Right renal cortex interstitium (tissue), 3 donors: ENCODE results near the gene RAMP3. TPM values are rescaled to one million over a fixed set of nuclear protein-coding genes. Genes with fewer than 3 reads are reported as not detected.

Experiments
- DNase-seq, 3 donors: peaks; one replicate each; pipeline ENCODE4 v3.0.0-alpha.2; 2013; ENCODE audit warnings: low read depth in 3 of 3, low spot score in 2 of 3
- polyA plus RNA-seq, 3 donors: library from polyadenylated mRNA; unstranded; fragments of 120-200 nt; gene quantifications; one replicate each; pipeline ENCODE4 v1.2.1, GENCODE V29; 2013; ENCODE audit not compliant: insufficient read length in 3 of 3

RAMP3 gene
- polyA plus RNA-seq, 3 donors: 10.0 to 13.9 (median 10.4) TPM

DNA sequence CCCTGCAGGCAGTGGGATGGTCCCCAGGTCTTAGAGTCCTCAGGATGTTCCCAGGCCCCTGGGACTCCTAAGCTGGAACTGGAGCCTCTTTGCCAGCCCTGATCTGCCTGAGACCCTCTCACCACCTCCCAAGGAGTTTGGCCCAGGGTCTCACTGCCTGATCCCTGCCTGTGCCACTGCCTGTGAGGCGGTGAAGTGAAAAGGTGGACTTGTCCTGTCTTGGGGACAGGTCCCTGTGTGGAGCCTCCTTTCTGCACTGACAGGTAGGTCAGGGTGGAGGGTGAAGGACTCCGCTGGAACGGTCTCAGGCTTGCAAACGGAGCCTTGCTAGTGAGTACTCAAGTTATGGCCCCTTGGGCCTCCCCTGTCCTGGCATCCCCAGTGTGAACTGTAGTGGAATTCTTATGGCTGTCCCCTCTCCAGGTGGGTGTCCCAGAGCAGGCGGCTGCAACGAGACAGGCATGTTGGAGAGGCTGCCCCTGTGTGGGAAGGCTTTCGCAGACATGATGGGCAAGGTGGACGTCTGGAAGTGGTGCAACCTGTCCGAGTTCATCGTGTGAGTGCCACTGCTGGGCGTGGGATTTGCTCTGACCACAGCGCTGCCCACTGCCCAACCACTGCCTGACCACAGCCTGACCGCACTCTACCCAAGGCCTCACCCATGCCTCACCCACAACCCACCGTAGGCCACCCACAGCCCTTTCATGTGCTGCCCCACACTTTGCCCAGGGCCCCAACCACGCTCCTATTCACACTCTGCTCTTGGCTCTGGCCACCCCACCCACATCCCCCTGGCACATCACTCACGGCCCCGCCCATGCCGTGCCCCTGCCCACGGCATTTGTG is 19.5 kb downstream of the RAMP3 start:
- DNase-seq: no peak

DNA sequence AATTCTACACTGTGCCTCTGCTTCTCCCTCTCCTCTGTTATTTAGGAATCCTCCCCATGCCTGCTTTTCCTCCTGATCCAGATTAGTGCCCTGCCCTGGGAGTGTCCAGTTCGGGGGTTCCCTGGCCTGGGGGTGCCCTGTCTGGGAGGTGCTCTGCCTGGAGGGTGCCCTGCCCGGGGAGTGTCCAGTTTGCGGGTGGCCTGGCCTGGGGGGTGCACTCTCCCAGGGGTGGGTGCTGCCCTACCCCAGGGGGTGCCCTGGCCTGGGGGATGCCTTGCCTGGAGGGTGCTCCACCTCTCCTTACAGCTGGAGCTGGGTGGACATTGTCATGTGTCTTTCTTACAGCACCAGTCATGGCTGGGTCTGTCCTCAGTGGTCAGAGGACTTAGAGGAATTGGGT is 20.2 kb downstream of the RAMP3 start:
- no peak for DNase-seq

DNA sequence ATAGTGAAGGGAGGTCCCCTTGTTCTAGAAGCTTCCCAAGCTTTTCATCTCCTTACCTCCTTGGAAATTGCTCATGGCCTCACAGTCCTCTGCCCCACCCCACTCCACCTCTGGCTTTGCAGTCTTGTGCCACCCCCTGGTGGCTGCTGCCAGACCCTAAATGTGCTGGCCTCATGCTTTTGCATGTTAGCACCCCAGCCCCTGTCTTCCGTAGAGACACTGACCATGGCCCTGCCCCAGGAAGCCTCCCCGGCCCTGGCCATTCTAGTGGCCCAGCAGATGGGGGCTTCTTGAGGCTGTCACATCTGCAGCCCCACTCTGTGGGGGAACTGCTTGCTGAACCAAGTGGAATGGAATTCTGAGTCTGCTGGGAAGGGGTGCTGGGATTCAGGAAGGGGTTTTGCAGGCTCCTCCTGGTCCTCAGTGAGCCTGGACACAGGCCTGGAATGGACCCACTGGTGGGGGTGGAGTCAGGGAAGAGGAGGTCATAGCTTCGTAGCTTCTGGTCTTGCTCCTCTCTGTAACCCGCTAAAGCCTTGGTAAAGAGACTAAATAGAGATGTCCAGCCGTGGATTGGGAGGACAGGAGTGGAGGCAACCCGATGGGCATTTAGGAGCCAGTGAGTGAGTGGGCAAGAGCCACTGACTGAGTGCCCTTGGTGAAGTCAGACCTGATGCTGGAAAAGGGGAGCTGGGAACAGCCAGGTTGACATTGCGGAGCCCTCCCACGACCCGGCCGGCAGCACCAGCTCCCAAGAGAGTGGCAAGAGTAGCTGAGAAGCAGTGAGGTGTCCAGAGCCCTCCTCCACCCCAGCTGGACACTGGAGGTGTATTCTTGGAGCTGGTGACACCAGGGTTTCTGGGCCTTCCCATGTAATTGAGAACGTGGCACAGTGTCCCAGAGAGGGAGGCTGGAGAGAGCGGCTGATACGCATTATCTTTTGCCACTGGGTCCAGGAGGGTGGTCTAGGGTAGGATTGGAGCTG is 20.9 kb downstream of the RAMP3 start:
- DNase-seq: no peak

DNA sequence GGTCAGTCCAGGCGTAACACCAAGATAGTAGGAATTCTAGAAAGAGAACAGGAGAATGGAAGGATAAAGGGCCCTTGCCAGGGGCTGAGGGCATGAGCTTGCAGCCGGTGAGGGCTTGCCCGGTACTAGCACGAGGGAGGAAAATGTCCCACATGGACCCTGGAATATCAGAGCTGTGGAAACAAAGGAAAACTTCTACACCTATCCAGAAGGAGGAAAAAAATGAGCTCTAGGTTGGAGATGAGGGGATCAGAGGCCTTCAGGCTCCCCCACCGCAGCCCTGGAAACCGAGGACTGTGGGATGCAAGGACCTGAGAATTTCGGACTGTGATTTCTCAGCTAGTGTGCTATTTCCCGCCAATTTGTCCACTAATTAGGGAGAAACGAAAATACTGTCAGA is 22.1 kb downstream of the RAMP3 start:
- no peak for DNase-seq

DNA sequence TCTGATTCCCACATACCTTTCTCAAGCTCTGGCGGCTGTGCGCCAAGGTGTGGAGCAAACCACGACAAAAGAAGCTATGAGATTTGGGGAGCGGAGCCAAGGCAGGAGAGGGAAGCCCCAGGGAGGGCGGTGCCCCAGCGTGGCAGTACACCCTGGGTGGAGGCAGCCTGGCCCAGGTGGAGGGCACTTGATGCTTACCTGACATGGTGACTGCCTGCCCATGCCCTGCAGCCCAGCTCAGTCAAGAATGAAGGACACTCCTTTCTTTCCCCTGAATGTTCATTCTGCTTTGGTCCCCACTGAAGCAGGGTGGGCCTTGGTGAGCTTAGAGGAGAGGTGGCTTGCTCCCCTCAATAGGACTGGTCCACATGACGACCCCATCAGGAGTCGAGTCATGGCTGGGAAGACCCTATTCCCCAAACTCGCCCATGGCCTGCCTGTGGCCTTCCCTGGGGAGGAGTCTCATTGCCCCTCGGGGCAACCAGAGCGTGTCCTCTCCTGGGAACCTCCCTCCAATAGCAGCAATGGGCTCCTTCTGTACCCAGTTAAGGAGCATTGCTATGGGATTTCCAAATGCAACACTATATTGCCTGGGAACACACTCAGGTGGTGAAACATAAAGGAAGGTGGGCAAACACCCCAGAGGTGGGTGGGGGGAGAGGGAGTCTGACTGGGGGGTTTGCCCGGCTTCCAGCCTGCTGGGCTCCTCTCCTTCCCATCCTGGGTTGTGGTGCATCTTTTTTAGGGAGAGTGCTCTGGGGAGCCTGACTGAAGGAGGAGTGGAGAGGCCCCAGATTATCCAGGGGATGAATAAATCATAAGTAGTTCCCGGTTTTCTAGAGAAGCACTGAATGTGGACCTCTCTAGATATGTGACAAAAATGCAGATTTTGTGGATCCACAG is 22.7 kb downstream of the RAMP3 start:
- DNase-seq: no peak

DNA sequence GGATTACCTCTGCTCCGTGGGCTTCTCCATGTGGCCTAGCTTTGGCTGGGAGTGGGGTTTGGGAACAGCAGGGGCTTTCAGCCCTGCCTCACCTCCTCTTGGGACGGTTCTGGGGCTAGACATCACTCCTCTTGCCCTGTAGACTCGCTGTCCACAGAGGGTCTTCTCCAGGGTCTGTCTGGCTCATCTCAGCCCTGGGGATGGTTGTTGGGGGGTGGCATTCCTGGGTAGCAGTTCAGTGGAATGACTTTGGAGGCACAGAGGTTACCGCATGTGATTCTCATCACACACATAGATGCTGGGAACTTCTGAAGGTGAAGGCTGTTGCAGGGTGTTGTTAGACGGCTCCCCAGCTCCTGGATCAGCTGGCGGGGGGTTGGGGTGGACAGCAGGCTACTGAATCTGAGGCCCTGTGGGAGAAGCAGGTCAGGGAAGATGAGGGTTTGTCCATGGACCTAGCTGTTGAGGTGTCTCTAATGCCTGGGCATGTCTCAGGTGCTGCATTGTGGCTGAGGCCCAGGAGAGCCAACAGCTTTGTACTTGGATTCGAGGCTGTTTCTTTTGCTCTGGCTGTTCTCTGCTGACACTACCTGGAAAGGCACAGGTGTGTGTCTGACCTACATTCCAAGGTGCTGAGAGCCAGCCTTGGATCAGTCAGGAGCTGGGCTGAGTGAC is 23.8 kb downstream of the RAMP3 start:
- DNase-seq: no peak

DNA sequence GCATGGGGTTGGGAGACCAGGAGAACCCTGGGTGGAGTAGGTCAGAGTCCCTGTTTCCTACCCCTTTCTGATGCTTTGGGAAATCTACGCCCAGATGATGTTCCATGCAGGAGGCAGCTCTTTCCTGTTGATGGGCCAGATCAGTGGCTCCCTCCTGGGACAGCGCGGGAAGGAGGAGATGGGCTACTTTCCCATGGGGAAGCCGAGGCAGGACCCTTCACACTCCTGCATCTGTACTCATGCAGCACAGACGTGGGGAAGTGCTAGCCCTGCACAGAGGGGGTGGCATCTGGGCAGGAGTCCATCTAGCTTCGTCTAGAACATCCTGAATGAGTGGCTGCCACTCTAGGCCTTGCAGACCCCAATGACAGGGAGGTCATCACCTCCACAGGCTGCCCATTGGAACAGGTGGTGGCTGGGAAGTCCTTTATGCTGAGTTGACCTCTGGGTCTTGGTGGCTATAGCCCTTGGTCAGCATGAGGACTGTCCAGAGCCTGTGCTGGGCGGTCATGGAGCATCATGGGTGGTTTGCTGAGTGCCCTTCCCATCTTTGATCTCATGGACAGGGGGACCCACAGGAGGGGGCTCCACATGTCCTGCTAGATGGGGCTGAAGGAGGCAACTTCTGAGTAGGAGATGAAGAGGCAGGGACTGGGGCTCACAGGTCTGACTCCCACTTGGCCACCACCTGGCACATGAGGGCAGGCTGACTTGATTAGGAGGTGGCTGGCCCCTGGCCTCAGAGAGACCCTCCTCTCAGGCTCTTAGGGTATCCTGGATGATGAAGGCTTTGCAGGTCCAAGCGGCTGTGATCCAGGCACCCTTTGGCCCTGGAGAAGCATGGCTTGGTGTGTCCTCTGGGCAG is 24.6 kb downstream of the RAMP3 start:
- DNase-seq: no peak

DNA sequence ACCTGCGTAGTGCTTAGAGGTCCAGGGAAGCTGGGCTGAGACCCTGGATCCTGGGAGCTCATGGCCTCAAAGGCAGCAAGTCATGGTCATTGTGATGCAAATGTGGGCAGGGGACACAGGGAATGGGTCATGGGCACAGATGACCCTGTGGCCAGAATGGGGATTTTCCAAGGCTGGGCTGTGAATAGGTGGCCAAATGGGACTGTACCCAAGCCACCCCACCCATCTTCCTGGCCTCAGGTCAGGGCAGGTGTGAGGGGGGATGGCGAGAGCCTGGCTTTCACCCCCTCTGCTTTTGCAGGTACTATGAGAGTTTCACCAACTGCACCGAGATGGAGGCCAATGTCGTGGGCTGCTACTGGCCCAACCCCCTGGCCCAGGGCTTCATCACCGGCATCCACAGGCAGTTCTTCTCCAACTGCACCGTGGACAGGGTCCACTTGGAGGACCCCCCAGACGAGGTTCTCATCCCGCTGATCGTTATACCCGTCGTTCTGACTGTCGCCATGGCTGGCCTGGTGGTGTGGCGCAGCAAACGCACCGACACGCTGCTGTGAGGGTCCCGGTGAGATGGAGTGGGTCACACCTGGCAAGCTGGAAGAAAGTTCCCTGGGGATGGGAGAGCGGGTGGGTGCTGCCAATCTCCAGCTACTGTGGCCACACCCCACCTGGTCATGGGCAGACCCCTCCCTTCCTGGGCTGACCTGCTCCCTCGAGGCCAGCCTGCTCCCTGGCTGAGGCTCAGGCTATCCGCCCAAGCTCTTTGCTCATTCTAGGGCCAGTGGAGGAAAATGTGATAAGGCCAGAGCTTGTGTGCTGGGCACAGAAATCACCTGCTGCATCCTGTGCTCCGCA is 25.5 kb downstream of the RAMP3 start:
- DNase-seq: no peak

DNA sequence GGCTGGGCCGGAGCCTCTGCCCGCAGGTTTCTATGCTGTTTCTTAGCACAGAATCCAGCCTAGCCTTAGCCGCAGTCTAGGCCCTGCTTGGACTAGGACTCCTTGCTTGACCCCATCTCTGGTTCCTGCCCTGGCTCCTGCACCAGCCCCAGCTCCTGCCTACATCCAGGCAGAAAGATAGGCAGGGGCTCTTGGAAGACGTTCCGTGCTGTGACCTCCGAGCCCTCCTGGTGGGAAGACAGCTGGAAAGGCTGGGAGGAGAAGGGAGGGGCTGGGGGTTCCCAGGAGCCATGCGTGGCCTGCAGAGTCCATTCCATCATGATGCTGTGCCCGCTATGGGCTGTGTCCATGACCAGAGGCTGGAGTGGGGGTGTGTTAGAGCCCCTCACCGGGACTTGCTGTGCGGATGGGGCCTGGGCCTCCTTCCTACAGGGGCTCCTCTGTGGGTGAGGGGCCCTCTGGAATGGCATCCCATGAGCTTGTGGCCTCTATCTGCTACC is 26.2 kb downstream of the RAMP3 start:
- no peak for DNase-seq

DNA sequence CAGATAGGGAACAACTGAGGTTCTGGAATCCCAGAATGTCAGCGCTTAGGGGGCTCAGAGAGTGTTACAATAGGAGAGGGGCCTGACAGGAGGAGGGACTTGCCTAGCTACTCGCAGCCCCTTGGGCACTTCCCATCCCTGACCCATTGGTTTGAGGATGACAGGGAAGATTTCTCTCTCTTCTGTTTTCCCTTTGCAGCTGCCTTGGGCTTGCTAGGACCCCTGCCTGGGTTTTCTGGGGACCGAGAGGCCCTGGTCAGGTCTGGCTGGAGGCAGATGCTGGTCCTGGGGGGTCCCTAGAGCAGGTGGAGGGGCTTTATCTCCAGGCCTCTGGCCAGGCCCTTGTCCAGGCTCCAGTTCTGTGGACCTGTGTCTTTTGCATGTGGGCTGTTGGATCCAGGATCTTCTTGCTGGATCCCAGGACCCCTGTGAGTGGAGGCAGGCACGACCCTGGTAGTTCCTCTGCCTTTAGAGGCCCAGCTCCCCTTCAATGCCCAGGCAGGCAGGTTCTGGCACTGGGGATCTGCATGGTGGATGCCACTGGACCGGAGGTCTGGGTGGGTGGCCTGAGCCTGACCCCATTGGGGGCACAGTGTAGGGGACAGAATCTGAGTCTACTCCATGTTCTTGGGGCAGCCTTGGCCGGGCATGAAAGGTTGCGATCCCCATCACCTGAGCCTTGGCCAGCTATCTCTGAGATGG is 26.9 kb downstream of the RAMP3 start:
- DNase-seq: no peak

DNA sequence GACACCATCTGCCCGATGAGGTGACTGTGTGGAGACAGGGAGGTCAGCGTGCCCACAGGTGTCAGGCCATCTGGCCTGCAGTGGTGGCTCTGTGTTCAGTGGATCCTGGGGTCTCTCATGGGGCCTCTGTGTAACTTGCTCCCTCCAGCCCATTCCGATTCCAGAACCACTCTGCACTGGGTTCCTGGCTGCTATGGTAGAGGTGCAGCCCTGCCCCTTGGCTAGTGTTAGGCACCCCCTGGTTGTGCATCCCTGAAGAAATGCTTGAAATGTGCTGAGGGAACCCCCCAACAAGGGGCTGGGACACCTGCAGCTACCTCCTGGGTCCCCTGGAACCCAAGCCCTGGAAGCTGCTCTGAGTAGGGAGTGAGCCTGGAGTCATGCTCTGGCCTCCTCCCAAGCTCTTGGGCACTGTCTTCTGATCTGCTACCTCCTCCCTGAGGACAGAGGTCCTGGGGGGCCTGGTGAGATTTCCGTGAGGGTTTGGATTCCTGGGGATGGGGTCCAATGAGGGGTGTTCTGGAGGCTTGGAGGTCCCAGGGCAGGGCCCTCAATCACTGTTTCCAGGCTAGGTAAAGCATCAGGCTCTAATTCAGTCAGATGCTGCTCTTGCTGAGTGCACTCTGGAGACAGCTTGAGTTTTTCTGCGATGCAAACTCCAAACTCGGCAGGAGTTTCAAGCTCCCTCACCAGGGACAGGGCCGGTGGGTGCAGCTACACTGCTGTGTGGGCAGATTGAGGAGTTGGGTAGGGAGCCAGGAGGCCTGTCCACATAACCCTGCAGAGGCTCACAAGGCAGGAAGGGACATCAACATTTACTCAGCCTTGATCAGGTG is 27.7 kb downstream of the RAMP3 start:
- DNase-seq: no peak

DNA sequence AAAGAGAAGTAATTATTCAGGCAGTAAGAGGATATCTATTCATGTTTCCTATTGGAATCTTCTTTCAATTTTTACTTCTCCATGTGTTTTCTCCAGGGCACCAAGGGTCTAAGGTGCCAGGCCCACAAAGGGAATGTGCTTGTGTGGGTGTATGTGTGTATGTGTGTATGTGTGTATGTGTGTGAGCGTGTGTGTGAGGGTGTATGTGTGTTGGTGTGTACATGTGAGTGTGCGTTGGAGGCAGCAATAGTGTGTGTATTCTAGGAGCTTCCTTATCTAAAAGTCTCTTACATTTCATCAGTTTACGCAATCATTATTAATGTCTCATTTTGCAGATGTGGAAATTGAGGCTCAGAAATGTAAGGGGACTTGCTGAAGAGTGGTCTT is 28.3 kb downstream of the RAMP3 start:
- no peak for DNase-seq

DNA sequence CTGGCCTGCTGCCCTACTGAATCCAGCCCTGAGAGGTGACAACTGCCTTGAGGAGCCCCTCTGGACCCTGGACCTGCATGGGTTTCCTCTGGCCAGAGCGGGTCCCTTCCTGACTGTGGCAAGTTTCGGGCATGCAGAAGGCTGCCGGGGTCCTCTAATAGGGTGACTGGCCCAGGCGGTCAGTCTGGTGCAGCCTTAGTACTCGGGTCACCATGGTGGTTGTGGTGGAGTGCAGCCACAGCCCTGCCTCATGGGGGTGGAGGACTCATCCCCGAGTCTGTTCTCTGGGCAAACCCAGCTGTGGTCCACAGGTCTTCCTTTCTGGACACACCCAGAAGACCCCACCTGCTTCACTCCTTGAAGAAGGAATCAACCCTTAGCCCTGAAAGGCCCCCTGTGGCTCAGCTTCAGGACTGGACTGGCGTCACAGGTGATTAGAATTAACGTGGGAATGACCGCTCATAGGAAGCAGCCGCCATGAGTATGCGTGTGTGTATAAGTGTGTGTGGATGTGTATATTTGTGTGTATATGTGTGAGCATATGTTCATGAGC is 28.7 kb downstream of the RAMP3 start:
- no peak for DNase-seq

DNA sequence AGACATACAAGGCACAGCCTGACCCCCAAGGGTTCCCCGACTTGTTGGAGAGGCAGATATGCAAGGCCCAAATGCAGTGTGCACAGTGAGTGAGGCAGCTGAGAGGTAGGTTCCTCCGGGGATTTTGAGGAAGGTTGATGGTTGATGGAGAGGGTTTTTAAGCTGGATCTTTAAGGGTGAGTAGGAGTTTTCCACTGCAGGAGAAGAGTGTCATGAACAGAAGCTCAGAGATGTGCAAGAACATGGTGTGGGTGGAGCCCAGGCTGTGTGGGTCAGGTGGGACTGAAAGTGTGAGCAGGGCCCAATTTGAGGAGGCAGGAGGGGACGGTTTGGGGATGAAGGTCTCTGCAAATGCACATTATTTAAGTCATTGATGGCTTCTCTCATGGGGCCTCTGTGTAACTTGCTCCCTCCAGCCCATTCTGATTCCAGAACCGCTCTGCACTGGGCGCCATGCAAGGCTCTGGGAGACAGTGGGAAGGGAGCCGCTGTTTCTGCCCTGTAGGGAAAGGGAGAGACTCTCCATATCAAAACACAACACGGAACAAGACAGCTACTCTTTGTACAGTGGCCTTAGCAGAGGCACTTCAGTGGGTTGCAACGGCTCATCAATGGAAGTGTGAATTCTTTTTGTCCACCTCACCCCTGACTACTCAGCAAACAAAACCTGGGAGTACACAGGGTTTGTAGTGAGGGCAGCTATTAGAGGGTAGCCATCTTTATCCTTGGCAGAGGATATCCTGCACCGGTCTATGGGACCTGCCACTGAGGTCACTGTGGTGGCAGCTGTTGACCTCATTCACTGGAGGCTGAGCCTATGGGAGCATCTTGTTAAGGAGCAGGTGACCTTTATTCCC is 29.7 kb downstream of the RAMP3 start:
- no peak for DNase-seq

DNA sequence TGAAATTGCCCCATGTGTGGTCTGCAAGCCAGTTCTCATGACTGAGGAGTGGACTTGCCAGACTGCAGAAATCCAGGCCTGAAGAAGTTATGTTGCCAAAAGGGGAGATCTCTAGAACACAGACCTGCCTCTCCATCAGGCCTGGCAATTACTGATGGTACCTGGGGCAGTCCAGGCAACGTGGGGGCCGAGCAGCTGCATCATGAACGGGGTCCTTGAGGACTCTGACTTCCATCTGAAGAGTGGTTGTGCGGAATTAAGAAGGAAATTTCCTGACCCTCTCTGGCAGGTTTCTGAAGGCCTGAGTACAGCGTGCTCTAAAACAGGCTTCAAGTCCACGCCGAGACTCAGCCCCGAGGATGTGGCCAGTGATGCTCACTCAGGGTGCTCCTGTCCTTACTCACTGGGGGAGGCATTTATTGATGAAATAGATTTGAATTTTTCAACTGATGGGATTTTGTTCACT is 30.4 kb downstream of the RAMP3 start:
- DNase-seq: no peak
